ENCODE data around the gene PLXNB2.

GRCh38 chr22:50227579-50228215 is 79.7 kb downstream of the PLXNB2 start:
- TF ChIP-seq CTCF (conservative IDR thresholded peaks at IDR 0.05) (no peak), ZFX (IDR thresholded peaks at IDR 0.05) (no peak)
